Measurements from ENCODE around the gene HNF4A. TPM values are rescaled to one million over a fixed set of nuclear protein-coding genes. Genes with fewer than 3 reads are reported as not detected.

Gene HNF4A
- total RNA-seq, 2 donors from 2014 or later = 0.78 TPM; not detected in 1

DNA sequence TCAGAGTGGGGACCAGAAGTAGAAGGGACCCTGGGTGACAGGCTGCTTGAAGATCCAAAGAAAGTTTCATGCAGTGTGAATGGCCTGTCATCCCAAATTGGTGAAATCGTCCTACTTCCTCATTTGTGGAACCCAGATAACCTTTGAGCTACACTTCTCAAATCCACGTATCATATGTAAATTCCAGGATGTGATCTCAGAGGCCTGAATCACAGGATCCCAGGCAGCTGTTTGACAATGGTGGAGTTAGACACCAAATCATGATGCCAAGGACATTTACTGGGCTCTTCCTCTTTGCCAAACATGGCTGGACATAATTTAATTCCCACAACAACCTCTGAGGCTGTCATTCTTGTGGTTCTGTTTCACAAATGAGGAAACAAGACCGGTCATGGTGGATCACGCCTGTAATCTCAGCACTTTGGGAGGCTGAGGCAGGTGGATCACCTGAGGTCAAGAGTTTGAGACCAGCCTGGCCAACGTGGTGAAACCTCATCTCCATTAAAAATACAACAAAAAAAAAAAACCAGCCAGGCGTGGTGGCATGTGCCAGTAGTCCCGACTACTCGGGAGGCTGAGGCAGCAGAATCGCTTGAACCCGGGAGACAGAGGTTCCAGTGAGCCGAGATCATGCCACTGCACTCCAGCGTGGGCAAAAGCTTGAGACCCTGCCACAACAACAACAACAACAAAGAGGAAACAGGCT lies 80.3 kb downstream of the HNF4A start:
- DNase-seq (ENCODE audit: low spot score) (no peak), ATAC-seq (ENCODE audit: insufficient number of reproducible peaks, low FRiP score, low read depth) (no peak)
- no peaks in the 10 kb centered on the region for H3K27me3 ChIP-seq (replicated peaks; ENCODE audit: insufficient read depth)
- no peak overlapping the region for H3K27ac ChIP-seq
- TF ChIP-seq, protein P1, sequence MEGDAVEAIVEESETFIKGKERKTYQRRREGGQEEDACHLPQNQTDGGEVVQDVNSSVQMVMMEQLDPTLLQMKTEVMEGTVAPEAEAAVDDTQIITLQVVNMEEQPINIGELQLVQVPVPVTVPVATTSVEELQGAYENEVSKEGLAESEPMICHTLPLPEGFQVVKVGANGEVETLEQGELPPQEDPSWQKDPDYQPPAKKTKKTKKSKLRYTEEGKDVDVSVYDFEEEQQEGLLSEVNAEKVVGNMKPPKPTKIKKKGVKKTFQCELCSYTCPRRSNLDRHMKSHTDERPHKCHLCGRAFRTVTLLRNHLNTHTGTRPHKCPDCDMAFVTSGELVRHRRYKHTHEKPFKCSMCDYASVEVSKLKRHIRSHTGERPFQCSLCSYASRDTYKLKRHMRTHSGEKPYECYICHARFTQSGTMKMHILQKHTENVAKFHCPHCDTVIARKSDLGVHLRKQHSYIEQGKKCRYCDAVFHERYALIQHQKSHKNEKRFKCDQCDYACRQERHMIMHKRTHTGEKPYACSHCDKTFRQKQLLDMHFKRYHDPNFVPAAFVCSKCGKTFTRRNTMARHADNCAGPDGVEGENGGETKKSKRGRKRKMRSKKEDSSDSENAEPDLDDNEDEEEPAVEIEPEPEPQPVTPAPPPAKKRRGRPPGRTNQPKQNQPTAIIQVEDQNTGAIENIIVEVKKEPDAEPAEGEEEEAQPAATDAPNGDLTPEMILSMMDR (IDR thresholded peaks at IDR 0.05) = no peak
- no peaks in the 10 kb centered on the region for H3K9me3 ChIP-seq
- H3K4me1 ChIP-seq (ENCODE audit: control insufficient read depth in 1 of 2, low read depth in 2 of 2) = no peaks in the 10 kb centered on the region
- H3K4me3 ChIP-seq = no peak overlapping the region
- H3K36me3 ChIP-seq = no peaks in the 10 kb centered on the region

DNA sequence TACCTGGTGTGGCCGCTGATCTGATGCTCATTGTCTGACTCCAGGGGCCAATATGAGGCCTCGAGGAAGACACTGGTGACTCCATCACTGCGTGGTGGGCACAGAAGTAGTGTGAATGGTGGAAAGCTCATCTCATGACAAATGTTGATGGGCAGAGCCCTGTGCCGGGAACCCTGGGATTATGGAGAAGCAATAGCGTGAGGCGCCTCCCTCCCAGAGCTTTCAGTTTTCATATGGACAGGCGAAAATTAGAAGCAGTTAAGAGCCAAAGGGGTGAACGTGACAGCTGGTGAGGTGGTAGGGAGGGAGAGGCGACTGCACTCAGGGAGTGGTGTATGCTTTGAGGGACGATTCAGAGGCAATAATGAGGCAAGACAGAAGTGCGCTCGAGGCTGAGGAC lies 80.9 kb downstream of the HNF4A start:
- H3K36me3 ChIP-seq = no peaks in the 10 kb centered on the region
- no peaks in the 10 kb centered on the region for H3K27me3 ChIP-seq (replicated peaks; ENCODE audit: insufficient read depth)
- H3K9me3 ChIP-seq = no peaks in the 10 kb centered on the region
- H3K4me1 ChIP-seq (ENCODE audit: control insufficient read depth in 1 of 2, low read depth in 2 of 2) = no peaks in the 10 kb centered on the region
- no peak for DNase-seq (ENCODE audit: low spot score)
- ATAC-seq (ENCODE audit: insufficient number of reproducible peaks, low FRiP score, low read depth) = no peak
- H3K4me3 ChIP-seq = no peak overlapping the region
- TF ChIP-seq, protein P1 (IDR thresholded peaks at IDR 0.05) = no peak
- no peak overlapping the region for H3K27ac ChIP-seq

DNA sequence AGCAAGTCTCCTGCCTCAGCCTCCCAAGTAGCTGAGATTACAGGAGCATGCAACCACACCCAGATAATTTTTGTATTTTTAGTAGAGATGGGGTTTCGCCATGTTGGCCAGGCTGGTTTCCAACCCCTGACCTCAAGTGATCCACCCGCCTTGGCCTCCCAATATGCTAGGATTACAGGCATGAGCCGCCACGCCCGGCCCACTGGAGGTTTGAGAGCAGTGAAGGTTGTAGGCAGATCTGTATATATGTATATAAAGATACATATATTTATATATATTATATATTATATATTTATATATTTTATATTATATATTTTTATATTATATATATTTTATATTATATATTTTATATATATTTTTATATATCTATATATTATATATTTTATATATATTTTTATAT lies 82.0 kb downstream of the HNF4A start:
- no peaks in the 10 kb centered on the region for H3K9me3 ChIP-seq

DNA sequence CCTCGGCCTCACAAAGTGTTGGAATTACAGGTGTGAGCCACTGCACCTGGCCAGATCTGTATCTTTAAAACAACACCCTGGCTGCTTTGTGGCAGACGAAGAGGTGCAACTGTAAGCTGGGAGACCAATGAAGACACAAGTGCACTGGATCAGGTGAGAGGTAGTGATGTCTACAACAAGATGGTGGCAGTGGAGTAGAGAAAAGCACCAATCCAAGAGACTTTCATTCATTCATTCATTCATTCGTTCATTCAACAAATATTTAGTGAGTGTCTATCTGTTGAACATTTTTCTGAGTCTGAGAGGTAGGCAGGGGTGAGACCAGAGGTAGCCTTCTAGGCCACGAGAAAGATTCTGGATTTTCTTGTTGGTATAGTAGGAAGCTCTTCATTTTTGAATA lies 83.3 kb downstream of the HNF4A start:
- ATAC-seq (ENCODE audit: insufficient number of reproducible peaks, low FRiP score, low read depth) = no peak
- no peak overlapping the region for H3K4me3 ChIP-seq

More for the DNA sequence above, 82.0 kb downstream of the HNF4A start:
- ATAC-seq (ENCODE audit: insufficient number of reproducible peaks, low FRiP score, low read depth) (no peak), DNase-seq (ENCODE audit: low spot score) (no peak)
- H3K4me3 ChIP-seq = no peak overlapping the region
- no peaks in the 10 kb centered on the region for H3K27me3 ChIP-seq (replicated peaks; ENCODE audit: insufficient read depth)
- H3K27ac ChIP-seq = no peak overlapping the region
- no peaks in the 10 kb centered on the region for H3K4me1 ChIP-seq (ENCODE audit: control insufficient read depth in 1 of 2, low read depth in 2 of 2)
- H3K36me3 ChIP-seq = no peaks in the 10 kb centered on the region
- TF ChIP-seq, protein P1 (IDR thresholded peaks at IDR 0.05) = no peak

DNA sequence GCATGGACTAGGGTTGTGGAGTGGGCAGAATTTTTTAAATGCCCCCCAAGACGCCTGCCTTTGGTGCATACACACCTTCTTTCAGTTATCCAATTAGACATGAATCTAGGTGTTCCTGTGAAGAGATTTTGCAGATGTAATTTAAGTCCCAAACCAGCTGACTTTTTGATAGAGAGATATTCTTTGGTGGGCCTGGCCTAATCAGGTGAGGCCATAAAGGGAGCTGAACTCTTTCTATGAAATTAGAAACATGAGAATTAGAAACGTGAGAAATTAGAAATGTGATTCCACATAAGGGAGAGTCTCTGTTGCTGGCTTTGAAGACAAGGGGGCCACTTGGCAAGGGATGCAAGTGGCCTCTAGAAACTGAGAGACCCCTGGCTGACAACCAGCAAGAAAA lies 83.8 kb downstream of the HNF4A start:
- no peak overlapping the region for H3K4me3 ChIP-seq
- DNase-seq (ENCODE audit: low spot score) (no peak), ATAC-seq (ENCODE audit: insufficient number of reproducible peaks, low FRiP score, low read depth) (no peak)
- H3K9me3 ChIP-seq = no peaks in the 10 kb centered on the region
- no peaks in the 10 kb centered on the region for H3K4me1 ChIP-seq (ENCODE audit: control insufficient read depth in 1 of 2, low read depth in 2 of 2)
- H3K36me3 ChIP-seq = no peaks in the 10 kb centered on the region
- H3K27ac ChIP-seq = no peak overlapping the region
- no peaks in the 10 kb centered on the region for H3K27me3 ChIP-seq (replicated peaks; ENCODE audit: insufficient read depth)
- TF ChIP-seq, protein P1 (IDR thresholded peaks at IDR 0.05) = no peak

More for the DNA sequence above, 83.3 kb downstream of the HNF4A start:
- H3K9me3 ChIP-seq = no peaks in the 10 kb centered on the region
- TF ChIP-seq, protein P1 (IDR thresholded peaks at IDR 0.05) = no peak
- no peaks in the 10 kb centered on the region for H3K4me1 ChIP-seq (ENCODE audit: control insufficient read depth in 1 of 2, low read depth in 2 of 2)
- H3K27me3 ChIP-seq (replicated peaks; ENCODE audit: insufficient read depth) = no peaks in the 10 kb centered on the region
- DNase-seq (ENCODE audit: low spot score) = no peak
- no peak overlapping the region for H3K27ac ChIP-seq
- H3K36me3 ChIP-seq = no peaks in the 10 kb centered on the region
